ENCODE results near the gene NTMT1.

DNA sequence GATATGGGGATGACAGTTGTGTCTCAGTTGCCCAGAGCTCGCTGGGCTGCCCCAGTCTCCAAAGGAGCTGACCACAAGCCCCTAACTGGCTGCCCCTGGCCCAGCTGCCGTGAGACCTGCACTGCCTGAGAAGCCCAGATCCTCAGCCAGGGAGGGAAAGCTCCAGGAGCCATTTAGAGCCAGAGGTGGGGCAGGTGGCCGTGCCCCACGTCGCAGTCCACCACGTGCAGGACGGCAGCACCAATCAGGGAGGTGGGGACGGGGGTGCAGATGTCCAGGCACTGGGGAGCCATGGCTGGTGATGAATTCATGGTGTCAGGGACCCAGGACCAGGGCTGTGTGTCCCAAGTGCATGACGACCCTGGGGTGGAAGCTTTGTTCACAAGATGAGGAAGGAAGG is 52.9 kb downstream of the NTMT1 start:
- TF ChIP-seq, protein P1, sequence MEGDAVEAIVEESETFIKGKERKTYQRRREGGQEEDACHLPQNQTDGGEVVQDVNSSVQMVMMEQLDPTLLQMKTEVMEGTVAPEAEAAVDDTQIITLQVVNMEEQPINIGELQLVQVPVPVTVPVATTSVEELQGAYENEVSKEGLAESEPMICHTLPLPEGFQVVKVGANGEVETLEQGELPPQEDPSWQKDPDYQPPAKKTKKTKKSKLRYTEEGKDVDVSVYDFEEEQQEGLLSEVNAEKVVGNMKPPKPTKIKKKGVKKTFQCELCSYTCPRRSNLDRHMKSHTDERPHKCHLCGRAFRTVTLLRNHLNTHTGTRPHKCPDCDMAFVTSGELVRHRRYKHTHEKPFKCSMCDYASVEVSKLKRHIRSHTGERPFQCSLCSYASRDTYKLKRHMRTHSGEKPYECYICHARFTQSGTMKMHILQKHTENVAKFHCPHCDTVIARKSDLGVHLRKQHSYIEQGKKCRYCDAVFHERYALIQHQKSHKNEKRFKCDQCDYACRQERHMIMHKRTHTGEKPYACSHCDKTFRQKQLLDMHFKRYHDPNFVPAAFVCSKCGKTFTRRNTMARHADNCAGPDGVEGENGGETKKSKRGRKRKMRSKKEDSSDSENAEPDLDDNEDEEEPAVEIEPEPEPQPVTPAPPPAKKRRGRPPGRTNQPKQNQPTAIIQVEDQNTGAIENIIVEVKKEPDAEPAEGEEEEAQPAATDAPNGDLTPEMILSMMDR (IDR thresholded peaks at IDR 0.05): no peak
- no peak for TF ChIP-seq ZFX (IDR thresholded peaks at IDR 0.05; ENCODE audit: borderline replicate concordance)
